8988T (cell line): ENCODE results near the gene PPDPF.
"Not testable (repeated sequence)": the region's sequence is repeated elsewhere in the genome, so short reads cannot be mapped to it uniquely, and the experiment has no call there.

Source experiments
- DNase-seq: peaks from one replicate; pipeline ENCODE4 v3.0.0; 2011

Gene PPDPF

DNA sequence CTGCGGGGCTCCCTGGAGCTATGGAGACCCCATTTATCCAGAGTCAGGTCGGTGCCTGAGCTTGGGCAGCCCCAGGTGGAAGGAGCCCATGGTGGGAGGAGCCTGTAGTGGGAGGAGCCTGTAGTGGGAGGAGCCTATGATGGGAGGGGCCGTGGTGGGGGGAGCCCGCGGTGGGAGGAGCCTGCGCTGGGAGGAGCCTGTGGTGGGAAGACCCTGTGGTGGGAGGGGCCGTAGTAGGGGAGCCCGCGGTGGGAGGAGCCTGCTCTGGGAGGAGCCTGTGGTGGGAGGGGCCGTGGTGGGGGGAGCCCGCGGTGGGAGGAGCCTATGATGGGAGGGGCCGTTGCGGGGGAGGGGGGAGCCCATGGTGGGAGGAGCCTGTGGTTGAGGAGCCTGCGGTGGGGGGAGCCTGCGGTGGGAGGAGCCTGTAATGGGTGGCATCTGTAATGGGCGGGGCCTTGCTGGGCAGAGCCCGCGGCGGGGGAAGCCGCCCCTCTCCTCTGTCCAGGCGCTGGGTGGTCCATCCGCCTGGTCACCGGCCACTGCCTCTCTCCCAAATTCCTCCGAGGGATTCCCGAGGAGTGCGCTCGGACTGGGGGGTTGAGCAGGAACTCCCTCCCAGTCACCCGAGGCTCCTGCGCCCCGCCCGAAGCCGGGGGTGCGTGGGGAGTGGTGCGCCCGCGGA lies 32.8 kb downstream of the PPDPF start:
- DNase-seq = peak; percentile 91

DNA sequence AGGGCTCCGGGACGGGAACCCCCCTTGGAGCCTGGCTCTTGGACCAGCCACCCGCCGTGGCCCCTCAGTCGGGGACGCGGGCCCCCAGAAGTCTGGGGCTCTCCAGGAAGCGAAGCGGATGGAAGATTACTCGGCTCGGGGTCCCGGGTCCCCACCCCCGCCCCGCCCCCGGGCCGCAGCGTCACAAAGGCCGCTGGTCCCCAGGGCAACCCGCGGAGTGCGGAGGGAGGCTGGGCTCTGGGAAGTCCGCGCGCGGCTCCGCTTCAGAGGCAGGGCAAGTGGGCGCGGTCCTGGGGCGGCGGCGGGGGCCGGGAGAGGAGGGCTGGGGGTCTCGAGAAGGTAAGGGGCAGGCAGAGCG lies 33.3 kb downstream of the PPDPF start, which contains the start of gene FNDC11:
Gene FNDC11 (plus strand): TSS at position 227 of the 358 bp plus-strand sequence. CDS start 1,505 bp downstream, outside the sequence.
- DNase-seq = no peak

- no peak for DNase-seq
These were observed 34.1 kb downstream of the PPDPF start for GRCh38 chr20:63554361-63555278.

- no peak for DNase-seq
These were observed 35.3 kb downstream of the PPDPF start for GRCh38 chr20:63555661-63556381.

GRCh38 chr20:63556873-63557478 lies 36.4 kb downstream of the PPDPF start:
- no peak for DNase-seq

DNA sequence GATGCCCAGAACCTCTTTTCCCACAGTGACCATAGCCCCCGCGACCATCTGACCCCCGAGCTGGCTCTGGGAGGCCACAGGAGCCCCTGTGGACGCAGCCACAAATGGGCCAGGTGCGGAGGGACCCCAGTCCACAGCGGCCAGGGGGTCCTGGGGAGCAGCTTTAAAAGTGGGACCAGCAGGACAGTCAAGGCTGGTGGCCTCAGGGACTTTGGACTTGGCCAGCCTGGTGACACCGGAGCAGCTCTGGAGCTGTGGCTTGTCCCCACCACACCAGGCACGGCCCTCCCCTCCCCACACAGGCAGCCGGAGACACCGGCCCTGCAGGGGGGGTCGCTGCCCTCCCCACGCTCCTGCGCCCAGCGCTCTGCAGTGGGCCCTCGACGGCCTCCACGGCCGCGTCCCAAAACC lies 36.9 kb downstream of the PPDPF start:
- no peak for DNase-seq

- DNase-seq = no peak
These were observed 38.4 kb downstream of the PPDPF start for GRCh38 chr20:63558804-63559484.

DNA sequence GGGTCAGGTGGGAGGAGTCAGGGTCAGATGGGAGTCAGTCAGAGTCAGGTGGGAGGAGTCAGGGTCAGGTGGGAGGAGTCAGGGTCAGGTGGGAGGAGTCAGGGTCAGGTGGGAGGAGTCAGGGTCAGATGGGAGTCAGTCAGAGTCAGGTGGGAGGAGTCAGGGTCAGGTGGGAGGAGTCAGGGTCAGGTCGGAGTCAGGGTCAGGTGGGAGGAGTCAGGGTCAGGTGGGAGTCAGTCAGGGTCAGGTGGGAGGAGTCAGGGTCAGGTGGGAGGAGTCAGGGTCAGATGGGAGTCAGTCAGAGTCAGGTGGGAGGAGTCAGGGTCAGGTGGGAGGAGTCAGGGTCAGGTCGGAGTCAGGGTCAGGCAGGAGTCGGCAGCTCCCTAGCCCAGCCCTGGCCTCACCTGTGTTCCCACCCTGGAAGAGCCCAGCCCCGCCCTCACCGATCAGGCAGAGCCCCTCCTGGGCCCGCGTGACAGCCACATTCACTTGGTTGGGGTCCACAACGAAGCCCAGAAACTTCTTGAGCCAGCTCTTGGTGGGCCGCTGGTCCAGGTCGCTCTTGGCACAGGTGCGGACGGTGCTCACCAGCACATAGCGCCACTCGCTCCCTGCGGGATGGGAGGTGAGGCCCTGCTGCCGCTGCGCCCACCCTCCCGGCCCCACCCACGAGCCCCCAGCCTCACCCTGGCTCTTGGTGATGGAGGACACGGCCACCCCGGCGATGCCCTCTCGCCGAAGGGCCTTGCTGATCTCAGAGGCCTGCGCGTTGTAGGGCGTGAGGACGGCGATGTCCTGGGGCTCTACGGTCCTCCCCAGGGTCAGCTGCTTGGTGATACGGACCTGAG lies 39.1 kb downstream of the PPDPF start:
- DNase-seq = not testable (repeated sequence)

GRCh38 chr20:63560333-63560805 lies 39.8 kb downstream of the PPDPF start:
- no peak for DNase-seq

GRCh38 chr20:63560856-63561609 lies 40.5 kb downstream of the PPDPF start:
- DNase-seq = no peak

GRCh38 chr20:63561624-63562396 lies 41.2 kb downstream of the PPDPF start:
- DNase-seq = no peak

GRCh38 chr20:63562461-63563224 lies 42.1 kb downstream of the PPDPF start:
- DNase-seq = no peak

GRCh38 chr20:63563225-63563935 lies 42.8 kb downstream of the PPDPF start:
- no peak for DNase-seq

DNA sequence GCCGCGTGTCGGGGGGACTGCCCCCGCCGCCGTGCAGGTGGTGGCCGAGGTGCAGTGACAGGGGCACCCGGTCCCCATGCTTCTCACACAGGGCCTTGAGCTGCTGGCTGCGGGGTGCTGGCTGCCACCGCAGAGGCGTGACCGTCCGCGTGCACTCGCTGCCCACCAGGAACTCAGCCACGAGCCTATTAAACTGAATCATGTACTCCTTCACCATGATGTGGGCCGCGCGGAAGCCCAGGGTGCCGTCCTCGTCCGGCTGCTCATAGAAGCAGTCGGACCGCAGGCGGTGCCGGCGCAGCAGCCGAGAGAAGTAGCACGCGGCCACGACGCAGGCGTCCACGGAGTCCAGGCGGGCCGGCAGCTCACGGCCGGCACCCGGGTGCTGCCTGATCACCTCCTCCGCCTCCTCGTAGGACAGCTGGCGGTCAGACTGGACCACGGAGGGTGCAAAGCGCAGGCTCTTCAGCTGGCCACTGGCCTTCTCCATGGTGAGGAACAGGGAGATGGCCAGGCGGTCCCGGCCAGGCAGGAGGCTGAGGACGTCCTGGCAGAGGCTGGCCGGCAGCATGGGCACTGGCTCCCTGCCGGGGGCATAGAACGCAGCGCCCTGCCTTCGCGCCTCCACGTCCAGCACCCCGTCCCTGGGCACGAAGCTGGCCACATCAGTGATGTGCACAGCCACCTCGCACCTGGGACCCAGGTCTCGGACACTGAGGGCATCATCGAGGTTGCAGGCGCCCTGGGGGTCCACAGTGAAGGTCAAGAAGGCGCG lies 43.7 kb downstream of the PPDPF start:
- DNase-seq = no peak

GRCh38 chr20:63565021-63565698 lies 44.6 kb downstream of the PPDPF start:
- no peak for DNase-seq

GRCh38 chr20:63565699-63566335 lies 45.3 kb downstream of the PPDPF start:
- DNase-seq = no peak
